ENCODE data around the gene CAB39. TPM values are rescaled to one million over a fixed set of nuclear protein-coding genes. Genes with fewer than 3 reads are reported as not detected.

The CAB39 gene
- total and polyA plus RNA-seq, 2 of the 8 experiments (the other 6 are each of a cell fraction or from before 2014, with no cell fraction given), result 16.4 to 50.5 TPM

DNA sequence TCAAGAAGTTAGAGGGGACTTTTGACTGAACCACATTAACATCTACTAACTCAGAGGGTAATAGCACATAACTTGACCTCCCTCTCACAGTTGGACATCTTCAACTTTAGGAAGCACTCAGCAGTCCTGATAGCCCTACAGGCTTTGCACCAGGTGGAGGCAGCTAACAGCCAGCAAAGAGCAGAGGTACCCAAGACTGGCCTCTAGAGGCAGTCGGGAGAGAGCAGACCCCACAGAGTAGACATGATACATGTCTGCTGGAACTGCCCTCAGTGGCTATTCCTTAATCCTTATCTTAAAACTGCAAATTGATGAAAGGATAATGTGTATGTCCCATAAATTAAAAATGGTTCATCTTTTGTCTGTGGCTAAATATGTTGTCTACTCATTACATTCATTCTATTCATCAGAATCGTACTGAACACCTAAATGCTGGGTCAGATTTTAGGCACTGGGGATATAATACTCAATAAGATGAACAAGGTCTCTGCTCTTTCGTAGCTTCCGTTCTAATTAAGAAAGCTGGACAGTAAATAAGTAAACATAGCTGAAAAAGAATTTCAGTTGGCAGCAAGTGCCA lies 49.8 kb downstream of the CAB39 start (continued):
- TF ChIP-seq CBX5 (IDR thresholded peaks at IDR 0.05; ENCODE audit: low read depth, low read length) (no peak), SAP30 (IDR thresholded peaks at IDR 0.05; ENCODE audit: insufficient read depth, insufficient replicate concordance, low read length) (no peak), SIRT6 (IDR thresholded peaks at IDR 0.05; ENCODE audit: low read length) (no peak), SP2 (IDR thresholded peaks at IDR 0.05; ENCODE audit: low read length) (no peak), ZNF274 (IDR thresholded peaks at IDR 0.05; ENCODE audit: borderline replicate concordance, extremely low read depth, low read length) (no peak), EP300 (IDR thresholded peaks at IDR 0.05; ENCODE audit: borderline replicate concordance in 1 of 2, low read depth in 2 of 2, low read length in 2 of 2) (no peak)

Data from H1 (cell line).